H1 (cell line): Measurements from ENCODE around the gene FGB. TPM values are rescaled to one million over a fixed set of nuclear protein-coding genes. Genes with fewer than 3 reads are reported as not detected.

Source experiments
- CTCF ChIA-PET: fragments of 300-600 bp; sonication (Branson Sonifier 250); formaldehyde crosslinking; loops from one replicate; lab custom pipeline; 2021; ENCODE audit not compliant: partially characterized antibody; lab: Charles Lee
- POLR2A ChIA-PET: fragments of 300-600 bp; sonication (Branson Sonifier 250); formaldehyde crosslinking; loops from one replicate; lab custom pipeline; 2021; ENCODE audit warnings: inconsistent platforms; ENCODE audit not compliant: partially characterized antibody; lab: Charles Lee
- DNase-seq, 2 experiments: peaks; one replicate each; pipeline versions ENCODE4 v3.0.0 to v3.0.0-alpha.2; 2010 to 2022; ENCODE audit warnings: low spot score in 2 of 2, low read depth in 1 of 2, mixed read lengths in 1 of 2
- FAIRE-seq: peaks from 2 replicates; lab custom pipeline; 2011; peaks lifted over from hg19 to GRCh38; lab: Jason Lieb, UNC
- H2AFZ ChIP-seq: 2 replicates; pipeline ENCODE4 v1.8.1; 2012; ENCODE audit warnings: low read length, inconsistent platforms
- H2AK5ac ChIP-seq: 2 replicates; pipeline ENCODE4 v1.6.1; 2013; ENCODE audit warnings: low read depth, low read length
- H2BK120ac ChIP-seq: replicated peaks from 2 replicates; pipeline ENCODE3; 2013; ENCODE audit warnings: low read depth, low read length, inconsistent platforms
- H2BK12ac ChIP-seq: 2 replicates; pipeline ENCODE4 v1.6.1; 2013; ENCODE audit warnings: low read depth, low read length
- H2BK15ac ChIP-seq: 2 replicates; pipeline ENCODE4 v1.6.1; 2013; ENCODE audit warnings: low read length
- H2BK20ac ChIP-seq: 2 replicates; pipeline ENCODE4 v1.6.1; 2013; ENCODE audit warnings: low read length
- H2BK5ac ChIP-seq: 2 replicates; pipeline ENCODE4 v1.6.1; 2013; ENCODE audit warnings: low read depth, low read length
- H3K14ac ChIP-seq: 2 replicates; pipeline ENCODE4 v1.6.1; 2013; ENCODE audit warnings: inconsistent platforms; ENCODE audit not compliant: insufficient read length
- H3K18ac ChIP-seq: 2 replicates; pipeline ENCODE4 v1.6.1; 2013; ENCODE audit warnings: low read length; ENCODE audit errors: extremely low read depth
- H3K23ac ChIP-seq: 2 replicates; pipeline ENCODE4 v1.6.1; 2013; ENCODE audit warnings: inconsistent platforms; ENCODE audit not compliant: insufficient read length
- H3K23me2 ChIP-seq: 2 replicates; pipeline ENCODE4 v1.6.1; 2013; ENCODE audit warnings: low read depth, low read length
- H3K27ac ChIP-seq: 2 replicates; pipeline ENCODE4 v1.6.1; 2011; ENCODE audit warnings: low read depth, low read length, inconsistent platforms
- H3K27me3 ChIP-seq, 4 experiments: replicated peaks in 1 of 4; 1 replicate in 1 of 4; 2 replicates in 3 of 4; pipeline versions ENCODE4 v1.6.1 to v1.8.1; 2011 to 2013; ENCODE audit warnings: low read length in 3 of 4, mild to moderate bottlenecking in 3 of 4, inconsistent platforms in 2 of 4, mixed read lengths in 2 of 4, moderate library complexity in 1 of 4; ENCODE audit not compliant: control insufficient read depth in 3 of 4, insufficient read depth in 3 of 4; ENCODE audit errors: extremely low read depth in 1 of 4
- H3K36me3 ChIP-seq, 4 experiments: 2 replicates each; pipeline versions ENCODE4 v1.6.1 to v1.8.1; 2011 to 2013; ENCODE audit warnings: mild to moderate bottlenecking in 4 of 4, low read length in 3 of 4, moderate library complexity in 2 of 4, control low read depth in 1 of 4, inconsistent platforms in 1 of 4; ENCODE audit not compliant: insufficient read depth in 4 of 4, control insufficient read depth in 2 of 4
- H3K4ac ChIP-seq: replicated peaks from 2 replicates; pipeline ENCODE3; 2013; ENCODE audit warnings: low read length, low read depth, mixed read lengths, inconsistent platforms; ENCODE audit not compliant: insufficient read length
- H3K4me1 ChIP-seq, 4 experiments: replicated peaks in 1 of 4; 1 replicate in 1 of 4; 2 replicates in 3 of 4; pipeline versions ENCODE4 v1.6.1 to v1.8.1; 2011 to 2013; ENCODE audit warnings: low read length in 3 of 4, inconsistent platforms in 2 of 4, mixed read lengths in 1 of 4; ENCODE audit not compliant: insufficient read depth in 4 of 4, control insufficient read depth in 3 of 4
- H3K4me2 ChIP-seq, 2 experiments: 2 replicates each; pipeline versions ENCODE4 v1.6.1 to v1.8.1; 2011 to 2013; ENCODE audit warnings: low read depth in 2 of 2, low read length in 2 of 2, control low read depth in 1 of 2, inconsistent platforms in 1 of 2, mild to moderate bottlenecking in 1 of 2; ENCODE audit not compliant: insufficient read depth in 1 of 2
- H3K4me3 ChIP-seq, 4 experiments: fragments of 200-600, 300-600 bp in 1 of 4; sonication (generic), shearing (Covaris generic), sonication (Bioruptor Twin) in 1 of 4; 2 replicates each; pipeline versions ENCODE4 v1.5.1 to v1.8.1; 2011 to 2016; ENCODE audit warnings: low read length in 4 of 4, low read depth in 3 of 4, control low read depth in 2 of 4, inconsistent platforms in 2 of 4, mild to moderate bottlenecking in 2 of 4, mixed read lengths in 1 of 4, moderate library complexity in 1 of 4; ENCODE audit not compliant: insufficient read depth in 2 of 4; ENCODE audit errors: extremely low read depth in 1 of 4
- H3K56ac ChIP-seq: replicated peaks from 2 replicates; pipeline ENCODE3; 2013; ENCODE audit warnings: low read depth, mild to moderate bottlenecking, mixed read lengths, low read length, inconsistent platforms; ENCODE audit not compliant: insufficient read length
- H3K79me1 ChIP-seq: 2 replicates; pipeline ENCODE4 v1.6.1; 2013; ENCODE audit warnings: low read depth, low read length, control low read depth
- H3K79me2 ChIP-seq, 2 experiments: 2 replicates each; pipeline versions ENCODE4 v1.6.1 to v1.8.1; 2012 to 2013; ENCODE audit warnings: low read length in 2 of 2, mild to moderate bottlenecking in 2 of 2, inconsistent platforms in 1 of 2; ENCODE audit not compliant: insufficient read depth in 2 of 2, control insufficient read depth in 1 of 2
- H3K9ac ChIP-seq, 4 experiments: replicated peaks in 1 of 4; 1 replicate in 1 of 4; 2 replicates in 3 of 4; pipeline versions ENCODE4 v1.6.1 to v1.8.1; 2011 to 2013; ENCODE audit warnings: low read depth in 3 of 4, low read length in 3 of 4, control low read depth in 2 of 4, mild to moderate bottlenecking in 2 of 4, moderate library complexity in 2 of 4, inconsistent platforms in 1 of 4; ENCODE audit errors: extremely low read depth in 1 of 4
- H3K9me3 ChIP-seq, 2 experiments: 2 replicates each; pipeline versions ENCODE4 v1.6.1 to v1.8.1; 2012 to 2013; ENCODE audit warnings: mild to moderate bottlenecking in 2 of 2, moderate library complexity in 2 of 2, control low read depth in 1 of 2, inconsistent platforms in 1 of 2, low read depth in 1 of 2, low read length in 1 of 2, mixed read lengths in 1 of 2; ENCODE audit not compliant: insufficient read depth in 2 of 2
- H4K20me1 ChIP-seq, 2 experiments: replicated peaks in 1 of 2; 2 replicates each; pipeline versions ENCODE3 to v1.8.1; 2011 to 2013; ENCODE audit warnings: inconsistent platforms in 2 of 2, low read length in 2 of 2, mild to moderate bottlenecking in 1 of 2; ENCODE audit not compliant: insufficient read depth in 2 of 2, control insufficient read depth in 1 of 2
- H4K5ac ChIP-seq: 2 replicates; pipeline ENCODE4 v1.6.1; 2013; ENCODE audit warnings: low read length, low read depth, mixed read lengths, inconsistent platforms; ENCODE audit not compliant: insufficient read length
- H4K8ac ChIP-seq: 2 replicates; pipeline ENCODE4 v1.8.0; 2013; ENCODE audit warnings: mild to moderate bottlenecking, moderate library complexity, low read length, inconsistent platforms; ENCODE audit not compliant: insufficient read depth; ENCODE audit errors: extremely low read depth
- H4K91ac ChIP-seq: replicated peaks from 2 replicates; pipeline ENCODE3; 2013; ENCODE audit warnings: low read length, mixed read lengths, inconsistent platforms; ENCODE audit not compliant: insufficient read length
- CREB1 ChIP-seq: IDR thresholded peaks from 2 replicates; pipeline ENCODE4 v1.6.1; 2012; ENCODE audit warnings: inconsistent platforms
- SP2 ChIP-seq: IDR thresholded peaks from 2 replicates; pipeline ENCODE4 v1.6.1; 2012; ENCODE audit warnings: mild to moderate bottlenecking, low read length, inconsistent platforms
- WGBS, 2 experiments: shearing (Covaris generic) in 1 of 2; methylation state at CpG; one replicate each; pipeline versions ENCODE4 v1.1.6 to v1.1.7; 2013 to 2015; ENCODE audit warnings: low lambda C conversion rate in 2 of 2, mixed read lengths in 2 of 2, inconsistent platforms in 1 of 2, low coverage in 1 of 2, missing lambda C conversion rate in 1 of 2; ENCODE audit not compliant: insufficient replicate concordance in 2 of 2, insufficient coverage in 1 of 2, insufficient read length in 1 of 2; ENCODE audit errors: extremely low coverage in 1 of 2, missing lambda C conversion rate in 1 of 2; 5-methylcytosine and 5-hydroxymethylcytosine counted together
- polyA plus RNA-seq, 7 experiments: library from polyadenylated mRNA; depleted of rRNA in 3 of 7; stranded (reverse) in 5 of 7; unstranded in 2 of 7; fragments of >200 nt in 5 of 7; fragments of 200-250 nt in 2 of 7; gene quantifications; 1 replicate in 5 of 7; 2 replicates in 1 of 7; 4 replicates in 1 of 7; pipeline versions ENCODE4 v1.2.1 to v1.2.3, GENCODE V29; 2011 to 2013; ENCODE audit warnings: missing spikeins in 2 of 7, mixed read lengths in 2 of 7
- total RNA-seq: library from RNA; stranded (reverse); fragmentation: NEBNext Ultra II Directional; extraction: Animal tissue kit (Norgen Biotek cat#: 25700); gene quantifications from 2 replicates; pipeline ENCODE4 v1.2.1, GENCODE V29; 2021

Gene FGB
- total and polyA plus RNA-seq, 2 of the 8 experiments (the other 6 are each of a cell fraction or from before 2014, with no cell fraction given), result not detected

- Histone ChIP-seq H3K4me2 (no peak overlapping the region), H2BK12ac (no peak overlapping the region), H3K79me1 (no peaks in the 10 kb centered on the region), H3K4me1 (0 out of 7 replicates have a peak, but pooled peaks cover 0 to 3% (median 0%) of the 10 kb centered on the region in 4 experiments), H3K56ac (no peak overlapping the region), H3K27ac (no peak overlapping the region), H2BK120ac (no peak overlapping the region), H2AFZ (no peak overlapping the region), H3K36me3 (no peaks in the 10 kb centered on the region), H4K5ac (no peak overlapping the region), H3K4ac (no peak overlapping the region), H2AK5ac (no peak overlapping the region), H3K79me2 (no peaks in the 10 kb centered on the region), H4K91ac (no peak overlapping the region), H3K9me3 (no peaks in the 10 kb centered on the region), H2BK15ac (no peak overlapping the region), H3K23me2 (no peaks in the 10 kb centered on the region), H4K8ac (no peak overlapping the region), H3K14ac (no peak overlapping the region), H3K18ac (no peak overlapping the region), H4K20me1 (no peaks in the 10 kb centered on the region), H3K23ac (no peak overlapping the region), H2BK20ac (no peak overlapping the region), H3K9ac (no peak overlapping the region), H3K27me3 (no peaks in the 10 kb centered on the region), H2BK5ac (no peak overlapping the region), H3K4me3 (no peak overlapping the region)
- DNase-seq, result no peak
- CTCF ChIA-PET, result interaction anchor here (0.8 to 3.2 kb wide), 6 partner anchors 14 to 39 kb away, joined by 3 to 12 read pairs (median 3); no protein-coding TSS in a partner anchor
- TF ChIP-seq SP2 (no peak), CREB1 (no peak)
- WGBS, 2 experiments, result 91% methylated on average over 2 of the region's 2 CpGs; no CpG with 5 or more reads in 1 of the 2 experiments
- no peak for FAIRE-seq
- POLR2A ChIA-PET, result no interaction called here
Observed at GRCh38 chr4:154588198-154588597, 25.4 kb downstream of the FGB start.
